ENCODE results near the gene TIPRL. TPM values are rescaled to one million over a fixed set of nuclear protein-coding genes. Genes with fewer than 3 reads are reported as not detected.

The TIPRL gene
- total and polyA plus RNA-seq, 9 of the 15 experiments (the other 6 are each of a cell fraction or from before 2014, with no cell fraction given), result 41.4 to 90.2 (median 69.9) TPM

DNA sequence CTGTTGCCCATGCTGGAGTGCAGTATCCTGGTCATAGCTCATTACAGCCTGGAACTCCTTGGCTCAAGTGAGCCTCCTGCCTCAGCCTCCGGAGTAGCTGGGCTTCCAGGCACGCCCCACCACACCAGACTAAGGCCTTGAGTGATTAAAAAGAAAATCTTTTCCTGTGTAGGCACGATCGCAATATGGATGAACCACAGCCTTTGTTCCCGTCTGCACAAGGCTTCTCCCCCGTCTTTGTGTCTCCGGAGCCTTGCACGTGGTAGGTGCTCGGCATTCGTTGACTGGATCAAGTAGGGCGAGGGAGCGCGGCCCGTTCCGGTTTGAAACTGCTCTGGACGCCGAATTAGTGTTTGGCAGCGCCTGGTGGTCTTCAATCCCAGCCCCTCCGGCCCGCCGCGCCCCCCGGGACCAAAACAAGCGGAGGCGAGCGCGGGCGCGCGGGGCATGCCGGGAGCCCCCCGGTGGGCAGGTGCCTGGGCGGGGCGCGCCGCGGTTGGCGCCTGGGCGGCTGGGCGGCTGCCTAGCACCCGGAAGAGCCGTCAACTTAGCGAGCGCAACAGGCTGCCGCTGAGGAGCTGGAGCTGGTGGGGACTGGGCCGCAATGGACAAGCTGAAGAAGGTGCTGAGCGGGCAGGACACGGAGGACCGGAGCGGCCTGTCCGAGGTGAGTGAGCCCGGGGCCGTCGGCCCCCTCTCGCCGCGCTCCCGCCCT, 46.9 kb downstream of the TIPRL start, which contains the start of gene SFT2D2 (continued):
- TF ChIP-seq, protein P1, sequence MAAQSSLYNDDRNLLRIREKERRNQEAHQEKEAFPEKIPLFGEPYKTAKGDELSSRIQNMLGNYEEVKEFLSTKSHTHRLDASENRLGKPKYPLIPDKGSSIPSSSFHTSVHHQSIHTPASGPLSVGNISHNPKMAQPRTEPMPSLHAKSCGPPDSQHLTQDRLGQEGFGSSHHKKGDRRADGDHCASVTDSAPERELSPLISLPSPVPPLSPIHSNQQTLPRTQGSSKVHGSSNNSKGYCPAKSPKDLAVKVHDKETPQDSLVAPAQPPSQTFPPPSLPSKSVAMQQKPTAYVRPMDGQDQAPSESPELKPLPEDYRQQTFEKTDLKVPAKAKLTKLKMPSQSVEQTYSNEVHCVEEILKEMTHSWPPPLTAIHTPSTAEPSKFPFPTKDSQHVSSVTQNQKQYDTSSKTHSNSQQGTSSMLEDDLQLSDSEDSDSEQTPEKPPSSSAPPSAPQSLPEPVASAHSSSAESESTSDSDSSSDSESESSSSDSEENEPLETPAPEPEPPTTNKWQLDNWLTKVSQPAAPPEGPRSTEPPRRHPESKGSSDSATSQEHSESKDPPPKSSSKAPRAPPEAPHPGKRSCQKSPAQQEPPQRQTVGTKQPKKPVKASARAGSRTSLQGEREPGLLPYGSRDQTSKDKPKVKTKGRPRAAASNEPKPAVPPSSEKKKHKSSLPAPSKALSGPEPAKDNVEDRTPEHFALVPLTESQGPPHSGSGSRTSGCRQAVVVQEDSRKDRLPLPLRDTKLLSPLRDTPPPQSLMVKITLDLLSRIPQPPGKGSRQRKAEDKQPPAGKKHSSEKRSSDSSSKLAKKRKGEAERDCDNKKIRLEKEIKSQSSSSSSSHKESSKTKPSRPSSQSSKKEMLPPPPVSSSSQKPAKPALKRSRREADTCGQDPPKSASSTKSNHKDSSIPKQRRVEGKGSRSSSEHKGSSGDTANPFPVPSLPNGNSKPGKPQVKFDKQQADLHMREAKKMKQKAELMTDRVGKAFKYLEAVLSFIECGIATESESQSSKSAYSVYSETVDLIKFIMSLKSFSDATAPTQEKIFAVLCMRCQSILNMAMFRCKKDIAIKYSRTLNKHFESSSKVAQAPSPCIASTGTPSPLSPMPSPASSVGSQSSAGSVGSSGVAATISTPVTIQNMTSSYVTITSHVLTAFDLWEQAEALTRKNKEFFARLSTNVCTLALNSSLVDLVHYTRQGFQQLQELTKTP (IDR thresholded peaks at IDR 0.05; ENCODE audit: low read depth in 1 of 2, partially characterized antibody in 2 of 2), result peak in 1 of 2 experiments; percentile 80
- TF ChIP-seq, protein P2, sequence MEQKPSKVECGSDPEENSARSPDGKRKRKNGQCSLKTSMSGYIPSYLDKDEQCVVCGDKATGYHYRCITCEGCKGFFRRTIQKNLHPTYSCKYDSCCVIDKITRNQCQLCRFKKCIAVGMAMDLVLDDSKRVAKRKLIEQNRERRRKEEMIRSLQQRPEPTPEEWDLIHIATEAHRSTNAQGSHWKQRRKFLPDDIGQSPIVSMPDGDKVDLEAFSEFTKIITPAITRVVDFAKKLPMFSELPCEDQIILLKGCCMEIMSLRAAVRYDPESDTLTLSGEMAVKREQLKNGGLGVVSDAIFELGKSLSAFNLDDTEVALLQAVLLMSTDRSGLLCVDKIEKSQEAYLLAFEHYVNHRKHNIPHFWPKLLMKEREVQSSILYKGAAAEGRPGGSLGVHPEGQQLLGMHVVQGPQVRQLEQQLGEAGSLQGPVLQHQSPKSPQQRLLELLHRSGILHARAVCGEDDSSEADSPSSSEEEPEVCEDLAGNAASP (IDR thresholded peaks at IDR 0.05), result no peak
- TF ChIP-seq, protein P3, sequence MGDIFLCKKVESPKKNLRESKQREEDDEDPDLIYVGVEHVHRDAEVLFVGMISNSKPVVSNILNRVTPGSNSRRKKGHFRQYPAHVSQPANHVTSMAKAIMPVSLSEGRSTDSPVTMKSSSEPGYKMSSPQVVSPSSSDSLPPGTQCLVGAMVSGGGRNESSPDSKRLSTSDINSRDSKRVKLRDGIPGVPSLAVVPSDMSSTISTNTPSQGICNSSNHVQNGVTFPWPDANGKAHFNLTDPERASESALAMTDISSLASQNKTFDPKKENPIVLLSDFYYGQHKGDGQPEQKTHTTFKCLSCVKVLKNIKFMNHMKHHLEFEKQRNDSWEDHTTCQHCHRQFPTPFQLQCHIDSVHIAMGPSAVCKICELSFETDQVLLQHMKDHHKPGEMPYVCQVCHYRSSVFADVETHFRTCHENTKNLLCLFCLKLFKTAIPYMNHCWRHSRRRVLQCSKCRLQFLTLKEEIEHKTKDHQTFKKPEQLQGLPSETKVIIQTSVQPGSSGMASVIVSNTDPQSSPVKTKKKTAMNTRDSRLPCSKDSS (IDR thresholded peaks at IDR 0.05; ENCODE audit: low read depth, partially characterized antibody), result no peak
- no peak for TF ChIP-seq ZNF253 (CRISPR knock-in tag; conservative IDR thresholded peaks at IDR 0.05)
- TF ChIP-seq JUN (IDR thresholded peaks at IDR 0.05; ENCODE audit: borderline replicate concordance, low read depth, low read length), result peak; percentile 17; the same call in 1 of the 2 replicates
- no peak; the same call in 1 of the 2 replicates for TF ChIP-seq JUN (CRISPR knock-in tag; IDR thresholded peaks at IDR 0.05; ENCODE audit: borderline replicate concordance)
- TF ChIP-seq, protein P4, sequence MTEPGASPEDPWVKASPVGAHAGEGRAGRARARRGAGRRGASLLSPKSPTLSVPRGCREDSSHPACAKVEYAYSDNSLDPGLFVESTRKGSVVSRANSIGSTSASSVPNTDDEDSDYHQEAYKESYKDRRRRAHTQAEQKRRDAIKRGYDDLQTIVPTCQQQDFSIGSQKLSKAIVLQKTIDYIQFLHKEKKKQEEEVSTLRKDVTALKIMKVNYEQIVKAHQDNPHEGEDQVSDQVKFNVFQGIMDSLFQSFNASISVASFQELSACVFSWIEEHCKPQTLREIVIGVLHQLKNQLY (CRISPR knock-in tag; conservative IDR thresholded peaks at IDR 0.05), result peak in 1 of 2 experiments; percentile 68; a peak in 1 of 4 replicates
- TF ChIP-seq, protein P5, sequence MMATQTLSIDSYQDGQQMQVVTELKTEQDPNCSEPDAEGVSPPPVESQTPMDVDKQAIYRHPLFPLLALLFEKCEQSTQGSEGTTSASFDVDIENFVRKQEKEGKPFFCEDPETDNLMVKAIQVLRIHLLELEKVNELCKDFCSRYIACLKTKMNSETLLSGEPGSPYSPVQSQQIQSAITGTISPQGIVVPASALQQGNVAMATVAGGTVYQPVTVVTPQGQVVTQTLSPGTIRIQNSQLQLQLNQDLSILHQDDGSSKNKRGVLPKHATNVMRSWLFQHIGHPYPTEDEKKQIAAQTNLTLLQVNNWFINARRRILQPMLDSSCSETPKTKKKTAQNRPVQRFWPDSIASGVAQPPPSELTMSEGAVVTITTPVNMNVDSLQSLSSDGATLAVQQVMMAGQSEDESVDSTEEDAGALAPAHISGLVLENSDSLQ (IDR thresholded peaks at IDR 0.05), result no peak
- no peak for TF ChIP-seq ZNF764 (CRISPR knock-in tag; IDR thresholded peaks at IDR 0.05; ENCODE audit: low read depth)
- no peak for TF ChIP-seq TSC22D4 (tag; IDR thresholded peaks at IDR 0.05)
- no peak for TF ChIP-seq ZNF146 (CRISPR knock-in tag; IDR thresholded peaks at IDR 0.05; ENCODE audit: unreplicated experiment)
- TF ChIP-seq, protein P6, sequence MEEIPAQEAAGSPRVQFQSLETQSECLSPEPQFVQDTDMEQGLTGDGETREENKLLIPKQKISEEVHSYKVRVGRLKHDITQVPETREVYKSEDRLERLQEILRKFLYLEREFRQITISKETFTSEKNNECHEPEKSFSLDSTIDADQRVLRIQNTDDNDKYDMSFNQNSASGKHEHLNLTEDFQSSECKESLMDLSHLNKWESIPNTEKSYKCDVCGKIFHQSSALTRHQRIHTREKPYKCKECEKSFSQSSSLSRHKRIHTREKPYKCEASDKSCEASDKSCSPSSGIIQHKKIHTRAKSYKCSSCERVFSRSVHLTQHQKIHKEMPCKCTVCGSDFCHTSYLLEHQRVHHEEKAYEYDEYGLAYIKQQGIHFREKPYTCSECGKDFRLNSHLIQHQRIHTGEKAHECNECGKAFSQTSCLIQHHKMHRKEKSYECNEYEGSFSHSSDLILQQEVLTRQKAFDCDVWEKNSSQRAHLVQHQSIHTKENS (CRISPR knock-in tag; IDR thresholded peaks at IDR 0.05), result no peak
- TF ChIP-seq ZNF3 (CRISPR knock-in tag; IDR thresholded peaks at IDR 0.05), result no peak
